MM.1S (cell line): Measurements from ENCODE around the gene MST1.

ENCODE experiments used
- DNase-seq: peaks from one replicate; pipeline ENCODE4 v3.0.0-alpha.2; 2015
- H2AFZ ChIP-seq: fragments of 300-600 bp; sonication (generic); 2 replicates; pipeline ENCODE4 v1.6.0; 2016; ENCODE audit warnings: antibody characterized with exemption, low read length
- H3F3A ChIP-seq: fragments of 300-600 bp; sonication (generic); 2 replicates; pipeline ENCODE4 v1.6.1; 2016; ENCODE audit warnings: mild to moderate bottlenecking, antibody characterized with exemption, low read length, moderate library complexity, mixed read lengths; ENCODE audit not compliant: insufficient read depth
- H3K27ac ChIP-seq: fragments of 300-600 bp; sonication (generic); 2 replicates; pipeline ENCODE4 v1.5.1; 2016; ENCODE audit warnings: mild to moderate bottlenecking, low read length
- H3K27me3 ChIP-seq: fragments of 300-600 bp; sonication (generic); replicated peaks from 2 replicates; pipeline ENCODE4 v1.6.0; 2016; ENCODE audit warnings: low read length; ENCODE audit not compliant: insufficient read depth
- H3K36me3 ChIP-seq: fragments of 300-600 bp; sonication (generic); replicated peaks from 2 replicates; pipeline ENCODE4 v1.6.1; 2016; ENCODE audit warnings: mild to moderate bottlenecking, low read length, mixed read lengths; ENCODE audit not compliant: insufficient read depth
- H3K4me1 ChIP-seq: fragments of 300-600 bp; sonication (generic); 2 replicates; pipeline ENCODE4 v1.6.1; 2016; ENCODE audit warnings: low read length, mixed read lengths
- H3K4me2 ChIP-seq: fragments of 300-600 bp; sonication (generic); 2 replicates; pipeline ENCODE4 v1.6.0; 2016; ENCODE audit warnings: low read depth, low read length
- H3K4me3 ChIP-seq: fragments of 300-600 bp; sonication (generic); 2 replicates; pipeline ENCODE4 v1.5.1; 2016; ENCODE audit warnings: low read length, mixed read lengths
- H3K79me2 ChIP-seq: fragments of 300-600 bp; sonication (generic); 2 replicates; pipeline ENCODE4 v1.6.1; 2016; ENCODE audit warnings: mixed run types, low read length, mixed read lengths
- H3K9ac ChIP-seq: fragments of 300-600 bp; sonication (generic); 2 replicates; pipeline ENCODE4 v1.6.1; 2016; ENCODE audit warnings: low read length, mixed read lengths
- H3K9me2 ChIP-seq: fragments of 300-600 bp; sonication (generic); replicated peaks from 2 replicates; pipeline ENCODE4 v1.6.1; 2016; ENCODE audit warnings: mild to moderate bottlenecking, low read length, mixed read lengths; ENCODE audit not compliant: insufficient read depth
- H3K9me3 ChIP-seq: fragments of 300-600 bp; sonication (generic); replicated peaks from 2 replicates; pipeline ENCODE4 v1.6.1; 2016; ENCODE audit warnings: mild to moderate bottlenecking, low read length, mixed read lengths; ENCODE audit not compliant: insufficient read depth
- H4K20me1 ChIP-seq: fragments of 300-600 bp; sonication (generic); 2 replicates; pipeline ENCODE4 v1.6.1; 2016; ENCODE audit warnings: mild to moderate bottlenecking, low read length, moderate library complexity, mixed read lengths; ENCODE audit not compliant: insufficient read depth
- EZH2 ChIP-seq: fragments of 300-600 bp; sonication (generic); optimal IDR thresholded peaks from 2 replicates; pipeline ENCODE3; 2017; ENCODE audit warnings: low read depth, mild to moderate bottlenecking, antibody characterized with exemption, low read length, mixed read lengths
- EZH2phosphoT487 ChIP-seq: fragments of 300-600 bp; sonication (generic); IDR thresholded peaks from 2 replicates; pipeline ENCODE4 v1.6.1; 2018; ENCODE audit warnings: antibody characterized with exemption, low read length
- TF ChIP-seq, protein P1 (sequence below): fragments of 300-600 bp; sonication (generic); IDR thresholded peaks from 2 replicates; pipeline ENCODE4 v1.5.1; 2016; ENCODE audit warnings: antibody characterized with exemption, low read length, mixed read lengths

MST1 gene

GRCh38 chr3:49673121-49673714 lies 16.1 kb downstream of the MST1 start:
- TF ChIP-seq, protein P1, sequence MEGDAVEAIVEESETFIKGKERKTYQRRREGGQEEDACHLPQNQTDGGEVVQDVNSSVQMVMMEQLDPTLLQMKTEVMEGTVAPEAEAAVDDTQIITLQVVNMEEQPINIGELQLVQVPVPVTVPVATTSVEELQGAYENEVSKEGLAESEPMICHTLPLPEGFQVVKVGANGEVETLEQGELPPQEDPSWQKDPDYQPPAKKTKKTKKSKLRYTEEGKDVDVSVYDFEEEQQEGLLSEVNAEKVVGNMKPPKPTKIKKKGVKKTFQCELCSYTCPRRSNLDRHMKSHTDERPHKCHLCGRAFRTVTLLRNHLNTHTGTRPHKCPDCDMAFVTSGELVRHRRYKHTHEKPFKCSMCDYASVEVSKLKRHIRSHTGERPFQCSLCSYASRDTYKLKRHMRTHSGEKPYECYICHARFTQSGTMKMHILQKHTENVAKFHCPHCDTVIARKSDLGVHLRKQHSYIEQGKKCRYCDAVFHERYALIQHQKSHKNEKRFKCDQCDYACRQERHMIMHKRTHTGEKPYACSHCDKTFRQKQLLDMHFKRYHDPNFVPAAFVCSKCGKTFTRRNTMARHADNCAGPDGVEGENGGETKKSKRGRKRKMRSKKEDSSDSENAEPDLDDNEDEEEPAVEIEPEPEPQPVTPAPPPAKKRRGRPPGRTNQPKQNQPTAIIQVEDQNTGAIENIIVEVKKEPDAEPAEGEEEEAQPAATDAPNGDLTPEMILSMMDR, result no peak
- TF ChIP-seq EZH2 (no peak), EZH2phosphoT487 (no peak)
- Histone ChIP-seq H3K27me3 (no peaks in the 10 kb centered on the region), H4K20me1 (no peaks in the 10 kb centered on the region), H3K4me1 (0 out of 2 replicates have a peak, but pooled peaks cover 3% of the 10 kb centered on the region), H2AFZ (peak overlapping the region; percentile 81), H3K4me2 (peak overlapping the region; percentile 99), H3F3A (0 out of 2 replicates have a peak, but pooled peaks cover 10% of the 10 kb centered on the region), H3K27ac (peak overlapping the region; percentile 85), H3K36me3 (no peaks in the 10 kb centered on the region), H3K4me3 (peak overlapping the region; percentile 96), H3K79me2 (peaks cover 31% of the 10 kb centered on the region), H3K9me2 (no peaks in the 10 kb centered on the region), H3K9me3 (no peaks in the 10 kb centered on the region), H3K9ac (peak overlapping the region; percentile 89)
- DNase-seq, result peak; percentile 28

DNA sequence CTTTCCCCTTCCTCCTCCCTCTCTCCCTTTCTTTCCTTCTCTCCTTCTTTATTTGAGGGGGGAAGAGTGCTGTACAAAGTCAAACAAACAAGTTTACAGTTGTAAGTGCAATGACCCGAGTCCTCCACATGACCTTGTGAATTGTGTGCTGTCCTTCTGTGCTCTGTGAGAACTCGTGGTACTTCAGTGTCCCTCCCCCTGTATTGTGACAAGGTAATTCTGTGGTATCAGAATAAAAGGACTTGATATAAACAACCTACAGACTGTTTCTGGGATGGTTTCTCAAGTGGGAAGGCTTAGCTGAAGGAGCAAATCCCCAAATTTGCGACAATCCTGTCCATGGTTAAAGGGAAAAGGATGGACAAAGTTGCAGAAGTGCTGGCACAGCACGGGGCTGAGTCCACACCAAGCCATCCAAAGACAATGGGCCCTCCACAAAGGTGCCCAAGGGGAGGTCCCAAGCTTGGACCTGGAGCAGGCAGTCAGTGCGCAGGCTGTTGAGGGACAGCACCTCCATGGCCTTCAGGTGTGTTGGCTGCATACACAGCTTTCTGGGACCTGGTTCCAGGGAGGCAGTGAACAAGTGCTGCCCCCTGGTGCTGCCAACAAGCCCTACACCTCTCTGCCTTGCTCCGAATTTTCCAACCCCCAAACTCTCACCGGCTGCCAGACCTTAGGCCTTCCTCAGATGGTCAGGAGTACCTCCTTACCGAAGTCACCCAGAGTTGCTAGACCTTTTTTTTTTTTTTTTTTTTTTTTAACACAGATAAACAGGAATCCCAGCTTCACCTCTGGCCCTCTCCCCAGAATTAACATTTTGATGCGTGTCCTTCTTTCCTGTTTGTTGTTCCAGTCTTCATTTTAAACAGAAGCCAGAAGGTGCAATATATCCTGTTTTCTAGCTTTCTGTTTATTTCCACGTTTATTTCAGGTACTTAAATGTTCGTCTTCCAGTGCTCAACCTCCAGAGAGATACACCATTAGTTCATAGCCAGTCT lies 17.7 kb downstream of the MST1 start:
- no peak overlapping the region for H3K27ac ChIP-seq
- 0 out of 2 replicates have a peak, but pooled peaks cover 3% of the 10 kb centered on the region for H3K4me1 ChIP-seq
- no peak overlapping the region for H3K4me2 ChIP-seq
- H2AFZ ChIP-seq, result no peak overlapping the region
- H3K27me3 ChIP-seq, result 0 out of 2 replicates have a peak, but pooled peaks cover 3% of the 10 kb centered on the region
- peak; percentile 71 for DNase-seq
- 0 out of 2 replicates have a peak, but pooled peaks cover 10% of the 10 kb centered on the region for H3F3A ChIP-seq
- H3K79me2 ChIP-seq, result peaks cover 29% of the 10 kb centered on the region
- H3K9me2 ChIP-seq, result no peaks in the 10 kb centered on the region
- no peak overlapping the region for H3K9ac ChIP-seq
- no peaks in the 10 kb centered on the region for H3K9me3 ChIP-seq
- no peaks in the 10 kb centered on the region for H4K20me1 ChIP-seq
- H3K36me3 ChIP-seq, result no peaks in the 10 kb centered on the region
- H3K4me3 ChIP-seq, result no peak overlapping the region
- TF ChIP-seq EZH2phosphoT487 (no peak), EZH2 (no peak)
- TF ChIP-seq, protein P1, result peak; percentile 83

DNA sequence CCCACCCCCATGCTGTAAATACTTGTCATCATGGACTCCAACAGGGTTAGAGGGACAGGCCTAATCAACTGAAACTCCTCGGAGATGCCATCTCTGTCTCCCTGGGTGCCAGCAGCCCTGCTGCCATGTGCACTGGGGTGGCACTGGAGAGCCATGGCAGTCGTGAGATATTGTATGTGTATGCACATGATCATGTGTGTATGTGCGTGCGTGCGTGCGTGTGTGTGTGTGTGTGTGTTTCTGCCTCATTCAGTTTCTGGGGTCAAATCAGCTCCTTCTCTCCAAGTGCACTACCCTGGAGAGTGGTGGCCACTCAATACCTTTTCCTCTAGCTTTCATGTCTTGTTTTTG lies 18.4 kb downstream of the MST1 start:
- Histone ChIP-seq H2AFZ (no peak overlapping the region), H3K36me3 (no peaks in the 10 kb centered on the region), H3F3A (0 out of 2 replicates have a peak, but pooled peaks cover 10% of the 10 kb centered on the region), H3K4me3 (no peak overlapping the region), H3K27me3 (0 out of 2 replicates have a peak, but pooled peaks cover 3% of the 10 kb centered on the region), H3K79me2 (peaks cover 23% of the 10 kb centered on the region), H3K9me2 (no peaks in the 10 kb centered on the region), H4K20me1 (no peaks in the 10 kb centered on the region), H3K9me3 (no peaks in the 10 kb centered on the region), H3K9ac (no peak overlapping the region), H3K4me2 (no peak overlapping the region), H3K4me1 (0 out of 2 replicates have a peak, but pooled peaks cover 3% of the 10 kb centered on the region), H3K27ac (no peak overlapping the region)
- TF ChIP-seq EZH2, result no peak
- no peak for TF ChIP-seq EZH2phosphoT487
- TF ChIP-seq, protein P1, result no peak
- no peak for DNase-seq
